Measurements from ENCODE around the gene MPZL3.

The MPZL3 gene

GRCh38 chr11:118245936-118246562 lies 6.1 kb downstream of the MPZL3 start:
- no peak overlapping the region for H3K4me2 ChIP-seq
- no peaks in the 10 kb centered on the region for H4K20me1 ChIP-seq (ENCODE audit: insufficient read depth)
- no peak for TF ChIP-seq CTCF (conservative IDR thresholded peaks at IDR 0.05; ENCODE audit: low read depth, low read length)
- H3K79me2 ChIP-seq (ENCODE audit: insufficient read depth, low read depth), result no peaks in the 10 kb centered on the region
- H3K36me3 ChIP-seq (ENCODE audit: insufficient read depth), result no peaks in the 10 kb centered on the region
- no peak overlapping the region for H3K27ac ChIP-seq
- H2AFZ ChIP-seq (ENCODE audit: low read depth), result no peak overlapping the region
- H3K4me3 ChIP-seq (IDR thresholded peaks at IDR 0.05; ENCODE audit: insufficient read depth, low read depth, low read length), result no peak overlapping the region
- no peak overlapping the region for H3K9ac ChIP-seq
- H3K4me1 ChIP-seq (ENCODE audit: low read depth, poor library complexity, severe bottlenecking), result peaks cover 7% of the 10 kb centered on the region
- H3K27me3 ChIP-seq (ENCODE audit: insufficient read depth, low read depth), result no peaks in the 10 kb centered on the region

DNA sequence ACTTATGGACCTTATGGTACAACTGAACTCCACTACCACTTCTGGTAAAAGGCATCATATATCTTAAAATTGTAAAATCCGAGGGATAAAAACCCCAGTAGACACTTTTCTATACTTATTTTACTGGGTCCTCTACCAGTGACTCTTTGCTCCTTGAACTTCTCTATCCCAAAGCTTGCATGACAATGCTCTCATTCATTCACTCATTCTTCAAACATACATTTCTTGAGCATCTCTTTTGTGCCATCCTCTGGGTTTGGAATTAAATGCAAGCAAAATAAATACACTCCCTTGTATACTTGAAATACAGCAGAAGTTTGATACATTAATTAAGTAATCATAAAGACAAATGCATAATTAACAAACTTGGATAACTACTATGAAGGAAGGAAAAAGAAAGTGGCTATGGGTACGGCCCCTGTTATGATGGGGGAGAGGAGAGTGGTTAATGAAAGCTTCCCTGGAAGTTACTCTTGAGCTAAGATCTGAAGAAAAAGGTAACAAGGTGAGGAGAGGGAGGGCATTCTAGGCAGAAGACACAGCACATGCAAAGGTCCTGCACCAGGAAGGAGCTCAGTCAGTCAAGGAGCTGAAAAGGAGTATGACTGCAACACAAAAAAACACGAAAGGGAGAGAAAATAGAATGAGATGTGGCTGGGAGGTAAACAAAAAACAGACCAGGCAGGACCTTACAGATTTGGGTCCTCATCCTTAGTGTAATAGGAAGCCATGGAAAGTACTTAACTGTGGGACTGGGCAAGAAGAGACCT lies 8.0 kb downstream of the MPZL3 start:
- peaks cover 11% of the 10 kb centered on the region for H3K4me1 ChIP-seq (ENCODE audit: low read depth, poor library complexity, severe bottlenecking)
- no peaks in the 10 kb centered on the region for H3K27me3 ChIP-seq (ENCODE audit: insufficient read depth, low read depth)
- TF ChIP-seq CTCF (conservative IDR thresholded peaks at IDR 0.05; ENCODE audit: low read depth, low read length), result no peak
- H3K36me3 ChIP-seq (ENCODE audit: insufficient read depth), result no peaks in the 10 kb centered on the region
- H3K79me2 ChIP-seq (ENCODE audit: insufficient read depth, low read depth), result no peaks in the 10 kb centered on the region
- no peaks in the 10 kb centered on the region for H4K20me1 ChIP-seq (ENCODE audit: insufficient read depth)
- no peak overlapping the region for H3K4me2 ChIP-seq
- H2AFZ ChIP-seq (ENCODE audit: low read depth), result no peak overlapping the region
- no peak overlapping the region for H3K27ac ChIP-seq
- no peak overlapping the region for H3K9ac ChIP-seq
- H3K4me3 ChIP-seq (IDR thresholded peaks at IDR 0.05; ENCODE audit: insufficient read depth, low read depth, low read length), result no peak overlapping the region

GRCh38 chr11:118243161-118243560 lies 9.0 kb downstream of the MPZL3 start:
- Histone ChIP-seq H3K9ac (no peak overlapping the region), H2AFZ (ENCODE audit: low read depth) (no peak overlapping the region), H3K4me2 (no peak overlapping the region), H3K27ac (no peak overlapping the region), H3K79me2 (ENCODE audit: insufficient read depth, low read depth) (no peaks in the 10 kb centered on the region), H4K20me1 (ENCODE audit: insufficient read depth) (no peaks in the 10 kb centered on the region), H3K4me3 (IDR thresholded peaks at IDR 0.05; ENCODE audit: insufficient read depth, low read depth, low read length) (no peak overlapping the region), H3K27me3 (ENCODE audit: insufficient read depth, low read depth) (no peaks in the 10 kb centered on the region), H3K4me1 (ENCODE audit: low read depth, poor library complexity, severe bottlenecking) (peaks cover 11% of the 10 kb centered on the region), H3K36me3 (ENCODE audit: insufficient read depth) (no peaks in the 10 kb centered on the region)
- TF ChIP-seq CTCF (conservative IDR thresholded peaks at IDR 0.05; ENCODE audit: low read depth, low read length), result no peak

DNA sequence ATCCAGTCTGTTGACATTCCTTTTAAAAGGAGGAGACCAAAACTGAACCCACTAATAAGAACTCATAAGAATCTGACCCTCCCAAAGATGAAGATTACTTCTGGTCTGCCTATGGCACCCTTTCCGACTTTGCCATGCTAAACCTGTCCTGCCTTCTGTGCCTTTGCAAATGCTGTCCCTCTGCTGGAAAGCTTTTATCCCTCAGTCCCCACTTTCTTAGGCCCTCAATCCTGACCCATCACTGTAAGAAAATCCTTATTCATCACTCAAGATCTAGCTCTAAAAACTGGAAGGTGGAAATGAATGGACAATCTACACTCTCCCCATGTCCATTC lies 10.4 kb downstream of the MPZL3 start:
- no peaks in the 10 kb centered on the region for H4K20me1 ChIP-seq (ENCODE audit: insufficient read depth)
- H3K27me3 ChIP-seq (ENCODE audit: insufficient read depth, low read depth), result no peaks in the 10 kb centered on the region
- H2AFZ ChIP-seq (ENCODE audit: low read depth), result no peak overlapping the region
- TF ChIP-seq CTCF (conservative IDR thresholded peaks at IDR 0.05; ENCODE audit: low read depth, low read length), result no peak
- no peaks in the 10 kb centered on the region for H3K79me2 ChIP-seq (ENCODE audit: insufficient read depth, low read depth)
- H3K4me3 ChIP-seq (IDR thresholded peaks at IDR 0.05; ENCODE audit: insufficient read depth, low read depth, low read length), result no peak overlapping the region
- H3K27ac ChIP-seq, result no peak overlapping the region
- no peaks in the 10 kb centered on the region for H3K36me3 ChIP-seq (ENCODE audit: insufficient read depth)
- H3K4me1 ChIP-seq (ENCODE audit: low read depth, poor library complexity, severe bottlenecking), result peaks cover 11% of the 10 kb centered on the region
- no peak overlapping the region for H3K4me2 ChIP-seq
- no peak overlapping the region for H3K9ac ChIP-seq

All from KMS-11 (cell line).